Renal cortex interstitium (tissue), 11 donors: ENCODE measurements around the gene ZNF148. TPM values are rescaled to one million over a fixed set of nuclear protein-coding genes. Genes with fewer than 3 reads are reported as not detected.

Source experiments
- DNase-seq, 11 donors: peaks; one replicate each; pipeline ENCODE4 v3.0.0-alpha.2; 2013; ENCODE audit warnings: low read depth in 9 of 11, low spot score in 4 of 11; ENCODE audit errors: extremely low read depth in 1 of 11
- polyA plus RNA-seq, 3 donors: library from polyadenylated mRNA; unstranded; fragments of 120-200 nt; gene quantifications; one replicate each; pipeline ENCODE4 v1.2.1, GENCODE V29; 2013; ENCODE audit not compliant: insufficient read length in 3 of 3

ZNF148 gene
- polyA plus RNA-seq, 3 donors, result 44.1 to 49.4 (median 44.6) TPM

GRCh38 chr3:125256675-125257074 is 118.5 kb downstream of the ZNF148 start:
- DNase-seq, result no peak

DNA sequence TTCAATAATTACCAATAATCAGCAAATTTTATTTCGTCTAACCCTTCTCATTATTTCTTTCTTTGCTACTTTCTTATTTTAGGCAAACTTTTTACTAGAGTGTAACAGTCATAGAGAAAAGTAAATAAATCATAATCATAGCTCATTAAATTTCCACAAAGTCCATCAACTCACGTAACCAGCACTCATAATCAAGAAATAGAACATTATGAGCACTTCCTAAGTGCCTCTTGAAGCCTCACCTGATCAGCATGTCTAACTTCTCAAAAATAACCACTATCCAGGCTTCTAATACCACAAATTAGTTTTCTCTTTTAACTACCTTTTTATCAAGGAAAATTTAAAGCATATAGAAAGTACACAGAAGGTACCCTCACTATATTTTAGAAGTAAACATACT is 124.2 kb downstream of the ZNF148 start:
- no peak for DNase-seq

DNA sequence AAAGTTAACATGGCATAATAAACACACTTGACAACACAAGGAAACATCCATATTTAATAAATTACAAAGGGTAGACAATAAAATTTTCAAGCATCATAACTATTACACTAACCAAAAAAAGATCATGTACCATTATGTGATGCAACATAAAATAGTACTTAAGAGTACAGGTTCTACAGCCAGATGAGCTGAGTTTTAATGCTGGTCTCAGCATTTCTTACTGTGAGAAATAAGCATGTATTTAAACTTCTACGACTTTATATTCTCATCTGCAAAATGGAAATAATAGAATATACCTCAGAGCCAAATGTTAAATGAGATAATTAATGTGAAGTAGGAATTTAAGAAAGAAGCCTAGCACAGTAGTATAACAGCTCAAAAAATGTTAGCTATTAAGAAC is 128.9 kb downstream of the ZNF148 start:
- no peak for DNase-seq

DNA sequence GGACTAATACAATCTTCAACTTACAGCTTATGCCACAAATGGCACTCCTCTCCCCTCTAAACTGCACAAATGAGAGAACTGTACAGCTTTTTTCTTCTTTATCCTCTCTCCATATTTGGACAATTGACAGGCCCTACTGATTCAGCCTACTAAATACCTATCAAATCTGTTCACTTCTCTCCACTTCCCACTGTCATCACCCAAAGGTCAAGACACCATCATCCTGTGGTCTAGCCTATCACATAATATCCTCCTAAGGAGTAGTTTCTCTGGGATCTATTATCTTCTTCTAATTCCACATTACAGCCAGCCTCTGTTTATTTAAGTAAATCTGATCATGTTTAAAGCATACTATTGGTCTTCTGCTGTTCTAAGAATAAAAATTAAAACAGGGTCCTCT is 129.6 kb downstream of the ZNF148 start:
- DNase-seq, result no peak

- DNase-seq, result no peak
Measured at GRCh38 chr3:125240496-125240895, 134.6 kb downstream of the ZNF148 start.

DNA sequence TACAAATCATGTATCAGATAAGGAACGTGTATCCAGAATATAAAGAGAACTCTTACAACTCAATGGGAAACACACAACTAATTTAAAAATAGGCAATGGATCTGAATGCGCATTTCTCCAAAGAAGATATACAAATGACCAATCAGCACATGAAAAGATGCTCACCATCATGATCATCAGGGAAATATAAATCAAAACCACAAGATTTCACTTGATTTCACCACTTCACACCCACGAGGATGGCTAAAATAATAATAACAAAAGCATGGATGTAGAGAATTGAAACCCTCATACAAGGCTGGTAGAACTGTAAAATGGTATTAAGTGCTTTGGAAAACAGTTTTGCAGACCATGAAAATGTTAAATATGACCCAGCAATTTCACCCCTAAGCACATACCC is 135.9 kb downstream of the ZNF148 start:
- no peak for DNase-seq

GRCh38 chr3:125238759-125239158 is 136.4 kb downstream of the ZNF148 start:
- no peak for DNase-seq

DNA sequence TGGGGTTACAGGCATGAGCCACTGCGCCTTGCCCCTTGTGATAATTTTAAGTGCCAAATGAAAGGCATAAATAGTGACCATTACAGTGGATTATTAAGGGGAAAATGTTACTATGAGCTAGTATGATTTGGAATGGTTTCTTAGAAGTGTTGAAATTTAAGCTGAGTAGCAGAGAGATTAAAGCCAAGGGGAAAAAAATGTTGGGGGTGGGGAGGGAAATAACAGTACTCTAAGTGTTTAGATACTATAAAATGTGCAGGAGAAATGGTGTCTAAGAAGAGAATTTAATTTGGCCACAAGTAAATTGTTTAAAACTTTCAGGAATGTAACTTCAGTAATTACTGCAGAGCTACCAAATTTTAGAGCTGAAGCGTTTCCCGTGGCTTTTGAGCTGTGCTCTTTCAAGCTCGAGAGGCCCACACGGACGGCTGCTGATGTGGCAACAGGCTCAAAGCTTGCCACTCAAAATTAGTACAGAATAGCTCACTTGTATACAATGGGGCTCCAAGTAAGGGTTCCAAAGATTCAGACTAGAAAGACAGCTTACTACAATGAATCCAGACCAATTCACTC is 138.7 kb downstream of the ZNF148 start:
- no peak for DNase-seq

DNA sequence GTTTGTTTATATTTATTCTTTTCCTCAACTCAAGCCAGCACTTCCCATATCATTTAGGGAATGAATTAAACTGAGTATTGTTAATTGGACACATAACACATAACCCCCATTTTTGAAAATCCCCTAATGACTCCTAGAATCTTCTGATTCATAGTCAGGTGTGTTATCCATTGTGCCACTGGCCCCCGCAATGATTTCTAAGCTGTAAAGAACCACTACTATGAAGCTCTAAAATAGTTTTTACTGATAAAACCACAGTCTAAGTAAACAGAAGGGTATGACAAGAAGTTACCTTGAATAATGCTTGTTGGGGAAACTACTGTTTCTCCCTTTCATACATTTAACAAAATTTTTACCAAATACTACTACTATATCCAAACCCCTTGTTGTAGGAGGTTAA is 140.3 kb downstream of the ZNF148 start:
- no peak for DNase-seq

DNA sequence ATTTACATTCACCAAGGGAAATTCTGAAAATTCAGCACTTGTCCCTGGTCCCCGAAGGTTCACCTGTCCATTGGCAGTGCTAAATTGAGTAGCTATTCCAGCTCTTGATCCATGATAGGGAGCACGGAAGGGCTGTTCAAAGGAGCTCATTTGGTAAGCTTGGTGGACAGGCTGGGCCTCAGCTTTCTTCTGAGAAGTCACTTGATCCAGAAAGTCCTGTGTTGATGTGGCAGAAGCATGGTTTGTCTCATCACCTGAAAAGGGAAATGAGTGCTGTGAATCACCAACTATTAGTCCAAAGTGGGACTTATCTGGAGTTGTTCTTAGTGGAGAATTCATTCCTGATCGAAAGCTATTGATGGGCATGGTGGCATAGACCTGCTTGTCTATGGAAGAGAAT is 142.7 kb downstream of the ZNF148 start:
- no peak for DNase-seq

- DNase-seq, result no peak
Measured at GRCh38 chr3:125231895-125232294, 143.2 kb downstream of the ZNF148 start.

DNA sequence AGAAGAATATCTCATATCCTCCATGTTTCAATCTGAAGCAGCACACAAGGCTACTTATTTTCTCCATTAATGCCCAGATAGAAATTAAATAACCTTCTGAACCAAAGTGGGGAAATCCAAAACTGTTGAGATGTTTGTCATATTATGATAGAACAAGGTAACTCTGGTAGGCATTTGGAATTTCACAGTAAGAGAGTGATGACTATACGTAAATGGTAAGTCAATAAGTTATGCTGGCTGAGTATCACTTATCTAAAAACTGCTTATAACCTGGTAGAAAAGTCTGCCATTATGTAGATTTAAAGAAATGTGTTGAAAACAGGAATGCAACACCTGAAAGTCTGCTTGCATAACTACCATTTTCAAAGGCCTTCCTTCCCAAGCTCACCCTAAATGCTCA is 145.4 kb downstream of the ZNF148 start:
- no peak for DNase-seq

DNA sequence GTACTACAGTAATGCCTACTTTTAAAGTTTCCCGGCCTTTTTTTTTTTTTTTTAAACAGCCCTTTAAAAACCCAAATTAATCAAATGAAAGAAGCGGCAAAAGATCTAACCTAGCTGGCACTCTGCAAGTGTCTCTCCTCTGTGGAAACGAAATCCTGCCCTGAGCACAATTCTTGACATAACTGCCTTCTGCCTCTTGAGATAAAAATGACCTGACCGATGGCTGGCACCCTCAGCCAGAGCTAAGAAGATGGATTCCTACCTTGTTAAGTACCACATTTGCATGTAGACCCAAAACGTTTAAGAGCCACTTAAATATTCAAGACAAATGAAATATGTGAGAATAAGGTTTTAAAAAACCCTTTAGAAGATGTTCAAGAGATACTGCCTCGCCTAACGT is 146.0 kb downstream of the ZNF148 start:
- DNase-seq, result no peak

- DNase-seq, result no peak
Measured at GRCh38 chr3:125221831-125222230, 153.3 kb downstream of the ZNF148 start.

DNA sequence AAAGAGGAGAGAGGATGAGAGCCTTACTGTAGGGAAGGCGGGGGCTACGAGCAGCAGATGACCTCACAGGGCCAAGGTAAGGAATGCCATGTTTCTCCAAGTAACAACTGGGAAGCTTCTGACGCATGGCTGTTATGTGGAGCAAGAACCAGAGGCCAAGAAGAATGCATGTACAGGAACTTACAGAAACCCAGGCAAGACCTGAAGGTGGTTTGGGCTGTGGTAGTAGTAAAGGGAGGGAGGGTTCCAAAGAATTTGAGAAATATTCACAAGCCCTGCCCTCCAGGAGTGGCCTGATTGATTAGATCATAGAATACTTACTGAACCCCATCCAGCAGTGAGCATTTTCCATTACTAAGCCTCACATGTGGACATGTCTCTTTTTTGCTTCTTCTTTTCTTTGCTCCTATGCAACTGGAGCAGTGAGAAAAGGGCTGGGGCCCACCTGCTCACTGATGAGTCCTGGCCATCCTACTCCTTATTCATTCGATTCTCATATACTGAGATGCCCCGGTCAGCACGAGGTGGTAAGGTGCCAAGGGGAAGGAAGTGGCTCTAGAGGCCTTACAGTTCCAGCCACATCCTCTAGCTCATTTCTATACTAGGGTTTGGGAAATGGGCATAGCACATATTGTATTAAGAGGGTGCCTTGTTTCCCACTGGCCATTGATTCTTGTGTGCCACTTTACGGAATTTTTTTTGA is 154.2 kb downstream of the ZNF148 start:
- no peak for DNase-seq

- DNase-seq, result no peak
Measured at GRCh38 chr3:125220183-125220582, 154.9 kb downstream of the ZNF148 start.

DNA sequence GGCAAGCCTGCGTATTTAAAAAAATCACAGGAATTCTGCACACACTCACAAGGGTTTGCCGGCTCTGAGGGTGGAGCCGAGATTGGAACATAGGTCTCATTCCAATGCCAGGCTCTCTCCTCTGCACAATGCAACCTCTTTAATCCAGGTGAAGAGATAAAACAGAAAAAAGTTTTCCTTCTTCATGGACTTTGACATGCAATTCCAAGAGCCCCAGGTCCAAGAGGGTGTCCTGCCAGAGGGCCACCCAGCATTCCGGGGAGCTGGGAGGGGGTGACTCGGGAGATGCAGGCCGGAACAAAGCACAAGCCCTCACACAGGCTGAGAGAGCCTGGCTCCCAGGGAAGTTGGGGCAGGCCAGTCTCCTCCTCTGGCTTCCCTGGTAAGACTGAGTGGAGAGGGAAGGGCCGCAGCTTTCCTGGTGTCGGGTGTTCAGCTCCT is 155.8 kb downstream of the ZNF148 start:
- no peak for DNase-seq

DNA sequence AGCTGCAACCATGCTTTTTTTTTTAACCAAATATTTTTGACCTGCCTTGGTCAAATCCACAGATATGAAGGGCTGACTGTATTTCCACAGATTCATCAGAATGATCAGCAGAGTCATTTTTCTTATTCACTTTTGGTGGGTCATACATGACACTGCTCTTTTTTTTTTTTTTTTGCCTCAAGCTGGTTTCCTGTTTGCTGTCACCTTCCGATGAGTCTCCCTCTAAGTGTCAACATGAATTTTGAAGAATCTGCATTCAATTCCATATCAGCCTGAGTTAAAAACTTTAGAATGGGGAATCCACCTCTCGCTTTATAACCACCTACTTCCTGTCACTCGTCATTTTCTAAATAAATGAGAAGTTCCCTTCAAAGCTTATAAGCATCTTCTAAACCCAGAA is 160.4 kb downstream of the ZNF148 start:
- DNase-seq, result no peak

DNA sequence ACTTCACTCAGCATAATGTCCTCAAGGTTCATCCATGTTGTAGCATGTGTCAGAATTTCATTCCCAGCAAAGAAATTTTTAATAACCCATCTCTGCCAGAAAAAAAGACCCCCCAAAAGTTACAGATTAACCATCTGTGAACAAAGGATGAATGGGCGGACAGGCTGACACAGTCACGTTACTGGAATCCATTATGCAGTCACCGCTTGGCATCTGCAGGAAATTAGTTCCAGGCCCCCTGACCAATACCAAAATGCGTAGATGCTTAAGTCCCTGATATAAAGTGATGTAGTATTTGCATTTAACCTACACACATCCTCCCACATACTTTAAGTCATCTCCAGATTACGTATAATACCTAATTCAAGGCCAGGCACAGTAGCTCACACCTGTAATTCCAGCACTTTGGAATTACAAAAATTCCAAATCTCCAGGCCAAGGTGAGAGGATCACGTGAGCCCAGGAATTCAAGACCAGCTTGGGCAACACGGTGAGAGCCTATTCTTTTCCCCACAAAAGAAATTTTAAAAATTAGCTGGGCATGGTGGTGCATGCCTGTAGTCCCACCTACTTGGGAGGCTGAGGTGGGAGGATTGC is 161.1 kb downstream of the ZNF148 start:
- no peak for DNase-seq

DNA sequence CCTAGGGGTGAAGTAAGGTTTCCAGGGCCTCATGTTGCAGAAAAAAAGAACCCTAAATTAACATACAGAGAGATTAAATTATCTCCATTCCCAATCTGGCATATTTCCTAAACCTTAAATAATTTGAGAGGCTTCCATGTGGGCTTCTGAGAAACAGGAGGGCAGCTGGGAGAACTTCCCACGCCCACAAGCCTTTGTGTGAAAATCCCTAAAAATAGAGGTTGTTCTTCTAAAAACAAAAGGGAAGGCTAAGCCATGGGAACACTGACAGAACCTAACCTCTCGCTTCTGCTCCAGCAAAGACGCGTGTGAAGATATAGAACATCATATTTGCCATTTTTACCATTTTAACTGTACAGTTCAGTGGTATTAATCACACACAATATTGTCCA is 161.8 kb downstream of the ZNF148 start:
- no peak for DNase-seq
